ENCODE results near the gene JARID2. TPM values are rescaled to one million over a fixed set of nuclear protein-coding genes. Genes with fewer than 3 reads are reported as not detected.

The JARID2 gene
- total RNA-seq, 1 donor from 2014 or later = 66.1 TPM

- no peaks in the 10 kb centered on the region for H3K9me3 Mint-ChIP-seq (ENCODE audit: unreplicated experiment)
- H3K4me1 Mint-ChIP-seq (ENCODE audit: unreplicated experiment) = peaks cover 34% of the 10 kb centered on the region
- H3K27me3 Mint-ChIP-seq (ENCODE audit: unreplicated experiment) = no peaks in the 10 kb centered on the region
- no peak overlapping the region for H3K27ac Mint-ChIP-seq (ENCODE audit: unreplicated experiment)
- H3K36me3 Mint-ChIP-seq (ENCODE audit: low read depth, unreplicated experiment) = peaks cover 4% of the 10 kb centered on the region
- no peak for DNase-seq (ENCODE audit: low spot score)
- no peak overlapping the region for H3K4me3 Mint-ChIP-seq (ENCODE audit: unreplicated experiment)
- TF ChIP-seq CTCF (IDR thresholded peaks at IDR 0.05; ENCODE audit: unreplicated experiment) = no peak
Measured at GRCh38 chr6:15372932-15373331, 127.1 kb downstream of the JARID2 start.

- Mint-ChIP-seq H3K36me3 (ENCODE audit: low read depth, unreplicated experiment) (peaks cover 4% of the 10 kb centered on the region), H3K4me1 (ENCODE audit: unreplicated experiment) (peaks cover 26% of the 10 kb centered on the region), H3K4me3 (ENCODE audit: unreplicated experiment) (no peak overlapping the region), H3K9me3 (ENCODE audit: unreplicated experiment) (no peaks in the 10 kb centered on the region), H3K27me3 (ENCODE audit: unreplicated experiment) (no peaks in the 10 kb centered on the region), H3K27ac (ENCODE audit: unreplicated experiment) (no peak overlapping the region)
- no peak for TF ChIP-seq CTCF (IDR thresholded peaks at IDR 0.05; ENCODE audit: unreplicated experiment)
- no peak for DNase-seq (ENCODE audit: low spot score)
Measured at GRCh38 chr6:15374119-15374518, 128.2 kb downstream of the JARID2 start.

- Mint-ChIP-seq H3K9me3 (ENCODE audit: unreplicated experiment) (no peaks in the 10 kb centered on the region), H3K36me3 (ENCODE audit: low read depth, unreplicated experiment) (peaks cover 4% of the 10 kb centered on the region), H3K27ac (ENCODE audit: unreplicated experiment) (no peak overlapping the region), H3K4me3 (ENCODE audit: unreplicated experiment) (no peak overlapping the region), H3K4me1 (ENCODE audit: unreplicated experiment) (peaks cover 22% of the 10 kb centered on the region), H3K27me3 (ENCODE audit: unreplicated experiment) (no peaks in the 10 kb centered on the region)
- no peak for TF ChIP-seq CTCF (IDR thresholded peaks at IDR 0.05; ENCODE audit: unreplicated experiment)
- DNase-seq (ENCODE audit: low spot score) = no peak
Measured at GRCh38 chr6:15375018-15375417, 129.1 kb downstream of the JARID2 start.

GRCh38 chr6:15375638-15376290 is 129.9 kb downstream of the JARID2 start:
- peaks cover 1% of the 10 kb centered on the region for H3K27me3 Mint-ChIP-seq (ENCODE audit: unreplicated experiment)
- H3K4me3 Mint-ChIP-seq (ENCODE audit: unreplicated experiment) = no peak overlapping the region
- H3K9me3 Mint-ChIP-seq (ENCODE audit: unreplicated experiment) = no peaks in the 10 kb centered on the region
- H3K27ac Mint-ChIP-seq (ENCODE audit: unreplicated experiment) = no peak overlapping the region
- no peak for TF ChIP-seq CTCF (IDR thresholded peaks at IDR 0.05; ENCODE audit: unreplicated experiment)
- peaks cover 4% of the 10 kb centered on the region for H3K36me3 Mint-ChIP-seq (ENCODE audit: low read depth, unreplicated experiment)
- peaks cover 26% of the 10 kb centered on the region for H3K4me1 Mint-ChIP-seq (ENCODE audit: unreplicated experiment)
- DNase-seq (ENCODE audit: low spot score) = no peak

- H3K27me3 Mint-ChIP-seq (ENCODE audit: unreplicated experiment) = peaks cover 2% of the 10 kb centered on the region
- H3K36me3 Mint-ChIP-seq (ENCODE audit: low read depth, unreplicated experiment) = peaks cover 4% of the 10 kb centered on the region
Measured at GRCh38 chr6:15376900-15377487, 131.1 kb downstream of the JARID2 start.

More at GRCh38 chr6:15376900-15377487, 131.1 kb downstream of the JARID2 start:
- DNase-seq (ENCODE audit: low spot score) = no peak
- no peak overlapping the region for H3K4me3 Mint-ChIP-seq (ENCODE audit: unreplicated experiment)
- no peaks in the 10 kb centered on the region for H3K9me3 Mint-ChIP-seq (ENCODE audit: unreplicated experiment)
- TF ChIP-seq CTCF (IDR thresholded peaks at IDR 0.05; ENCODE audit: unreplicated experiment) = no peak
- H3K27ac Mint-ChIP-seq (ENCODE audit: unreplicated experiment) = no peak overlapping the region
- H3K4me1 Mint-ChIP-seq (ENCODE audit: unreplicated experiment) = peaks cover 23% of the 10 kb centered on the region
